Measurements from ENCODE around the gene SLC26A8. TPM values are rescaled to one million over a fixed set of nuclear protein-coding genes. Genes with fewer than 3 reads are reported as not detected.

Gene SLC26A8
- total and polyA plus RNA-seq, 2 experiments from 2014 or later: 0.89 to 2.9 TPM

- no peaks in the 10 kb centered on the region for H3F3A ChIP-seq (replicated peaks; ENCODE audit: low read depth)
Observed at GRCh38 chr6:35955071-35955470, 69.4 kb downstream of the SLC26A8 start.

More at GRCh38 chr6:35955071-35955470, 69.4 kb downstream of the SLC26A8 start:
- peaks cover 6% of the 10 kb centered on the region; the same call in 1 of the 2 replicates for H3K4me1 ChIP-seq (ENCODE audit: insufficient read depth)
- H3K79me2 ChIP-seq (replicated peaks; ENCODE audit: insufficient read depth): no peaks in the 10 kb centered on the region
- no peak overlapping the region for H3K4me2 ChIP-seq
- Mint-ChIP-seq H3K4me1 (peaks cover 13% of the 10 kb centered on the region), H3K36me3 (ENCODE audit: low read depth) (no peaks in the 10 kb centered on the region), H3K9me3 (no peaks in the 10 kb centered on the region), H3K27me3 (ENCODE audit: insufficient read depth, low read depth, poor library complexity) (no peaks in the 10 kb centered on the region), H3K27ac (no peak overlapping the region; the same call in 1 of the 2 replicates), H3K4me3 (no peak overlapping the region)
- H4K20me1 ChIP-seq (replicated peaks; ENCODE audit: insufficient read depth): no peaks in the 10 kb centered on the region
- H3K27ac ChIP-seq (ENCODE audit: low read depth): no peak overlapping the region
- TF ChIP-seq EZH2 (IDR thresholded peaks at IDR 0.05; ENCODE audit: low read depth, unreplicated experiment): no peak
- TF ChIP-seq CREB1 (CRISPR knock-in tag; IDR thresholded peaks at IDR 0.05; ENCODE audit: low read depth): no peak
- no peak for TF ChIP-seq REST (IDR thresholded peaks at IDR 0.05; ENCODE audit: unreplicated experiment)
- no peak for TF ChIP-seq POLR2AphosphoS5 (IDR thresholded peaks at IDR 0.05; ENCODE audit: low read depth)
- TF ChIP-seq JUNB (IDR thresholded peaks at IDR 0.05; ENCODE audit: unreplicated experiment): no peak
- TF ChIP-seq ZNF462 (CRISPR knock-in tag; IDR thresholded peaks at IDR 0.05): no peak
- TF ChIP-seq ZNF114 (CRISPR knock-in tag; IDR thresholded peaks at IDR 0.05): no peak
- no peak for TF ChIP-seq CTCF (conservative IDR thresholded peaks at IDR 0.05; ENCODE audit: low read depth in 2 of 2)
- TF ChIP-seq ETS1 (IDR thresholded peaks at IDR 0.05): no peak
- TF ChIP-seq NANOG (IDR thresholded peaks at IDR 0.05; ENCODE audit: borderline replicate concordance): no peak
- TF ChIP-seq EZH2phosphoT487 (IDR thresholded peaks at IDR 0.05; ENCODE audit: unreplicated experiment): no peak
- TF ChIP-seq STAT1 (IDR thresholded peaks at IDR 0.05; ENCODE audit: unreplicated experiment): no peak
- no peak for TF ChIP-seq ZNF331 (CRISPR knock-in tag; IDR thresholded peaks at IDR 0.05; ENCODE audit: low read depth)
- H2AFZ ChIP-seq: no peak overlapping the region
- H3K4me3 ChIP-seq: no peak overlapping the region
- no peak for ATAC-seq
- no peaks in the 10 kb centered on the region for H3K9me2 ChIP-seq (ENCODE audit: insufficient read depth)
- no peak for DNase-seq (ENCODE audit: low spot score)
- H3K27me3 ChIP-seq (ENCODE audit: insufficient read depth): no peaks in the 10 kb centered on the region
- H3K36me3 ChIP-seq (ENCODE audit: insufficient read depth): no peaks in the 10 kb centered on the region

All from GM23338 (cell line).